NCI-H82 treated with DMSO at 0.1 percent for 48 hours (cell line): ENCODE measurements around the gene HECW1.
"Not testable (repeated sequence)": the region's sequence is repeated elsewhere in the genome, so short reads cannot be mapped to it uniquely, and the experiment has no call there.

Experiments used
- DNase-seq: peaks from one replicate; lab custom pipeline; 2025; ENCODE audit not compliant: unreplicated experiment; lab: John Stamatoyannopoulos, UW

Gene HECW1

DNA sequence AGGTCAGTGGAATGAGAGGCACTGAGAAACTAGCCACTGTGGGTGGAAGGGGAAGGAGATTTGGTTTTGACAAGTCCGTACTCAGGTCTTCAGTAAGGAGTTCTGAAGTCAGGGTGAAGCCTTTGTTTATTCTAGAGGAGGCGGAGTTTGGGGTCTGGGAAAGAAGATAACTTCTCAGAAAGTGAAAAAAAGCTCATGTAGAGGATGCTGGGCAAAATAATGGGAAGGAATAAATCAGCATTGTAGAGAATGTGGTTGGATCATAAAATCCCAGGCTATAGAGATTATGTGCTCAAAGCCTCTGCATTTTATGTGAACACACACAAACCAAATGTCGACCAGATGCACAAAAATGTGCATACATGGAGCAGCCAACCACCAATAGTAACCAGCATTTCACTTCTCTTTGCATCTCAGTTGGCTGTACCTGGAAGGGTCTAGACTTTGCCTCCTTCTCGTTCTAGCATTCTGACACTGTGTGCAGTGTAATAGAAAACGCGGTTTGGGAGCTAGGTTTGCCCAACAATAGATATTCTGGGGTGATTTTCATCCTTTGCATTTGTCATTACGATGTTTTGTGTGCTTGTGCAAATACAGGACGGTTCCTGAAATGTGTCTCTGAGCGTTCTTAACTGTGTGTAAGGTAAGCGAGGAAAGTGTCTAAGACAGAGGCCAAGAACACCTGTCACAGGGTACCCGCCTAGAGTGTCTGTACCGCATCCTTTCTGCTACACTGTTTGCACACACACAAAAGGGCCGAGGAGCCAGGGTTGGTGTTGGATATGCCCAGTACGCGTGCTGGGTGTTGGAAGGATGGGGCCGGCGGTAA is 603 bp upstream of the HECW1 start:
- DNase-seq, result no peak

GRCh38 chr7:43112941-43113621 is 634 bp downstream of the HECW1 start:
- DNase-seq, result no peak

- no peak for DNase-seq
Observed at GRCh38 chr7:43113622-43114457, 1.4 kb downstream of the HECW1 start.

- no peak for DNase-seq
Observed at GRCh38 chr7:43114458-43114780, 2.0 kb downstream of the HECW1 start.

- no peak for DNase-seq
Observed at GRCh38 chr7:43116451-43116850, 4.0 kb downstream of the HECW1 start.

DNA sequence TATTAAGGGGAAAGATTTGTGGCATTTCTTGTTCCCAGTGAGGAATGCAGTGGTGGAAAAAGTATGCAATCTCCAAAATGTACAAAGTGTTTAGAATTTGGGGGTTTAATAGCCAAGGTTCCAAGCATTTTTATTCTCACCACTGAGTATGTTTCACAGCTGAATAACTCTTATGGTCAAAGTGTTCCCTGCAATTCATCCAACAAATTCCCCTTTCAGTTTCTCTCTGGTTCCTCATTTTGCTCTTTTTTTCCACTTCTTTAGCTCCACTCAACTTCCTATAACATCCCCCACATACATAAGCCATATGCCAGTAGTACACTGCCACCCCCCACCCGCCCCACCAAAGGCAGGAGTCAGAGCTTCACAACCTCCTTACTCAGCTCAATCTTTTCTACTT is 4.6 kb downstream of the HECW1 start:
- no peak for DNase-seq

DNA sequence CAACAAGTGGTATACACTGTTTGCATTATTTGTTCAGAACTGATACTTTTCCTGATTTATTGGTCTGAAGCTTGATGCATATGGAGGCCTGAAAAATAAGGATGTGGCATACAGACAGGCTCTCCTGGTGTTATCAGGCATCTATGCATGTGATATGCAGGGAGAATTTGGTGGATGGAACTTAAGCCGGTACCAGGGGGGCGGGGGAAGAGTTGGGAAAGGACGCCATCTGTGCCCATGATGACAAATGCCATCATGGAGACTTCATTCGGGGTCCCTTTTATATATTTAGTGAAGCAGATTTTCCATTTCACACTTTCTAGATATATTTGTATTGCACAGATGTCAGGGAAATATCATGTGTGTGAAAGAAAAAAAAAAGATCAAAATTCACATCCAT is 5.4 kb downstream of the HECW1 start:
- no peak for DNase-seq

DNA sequence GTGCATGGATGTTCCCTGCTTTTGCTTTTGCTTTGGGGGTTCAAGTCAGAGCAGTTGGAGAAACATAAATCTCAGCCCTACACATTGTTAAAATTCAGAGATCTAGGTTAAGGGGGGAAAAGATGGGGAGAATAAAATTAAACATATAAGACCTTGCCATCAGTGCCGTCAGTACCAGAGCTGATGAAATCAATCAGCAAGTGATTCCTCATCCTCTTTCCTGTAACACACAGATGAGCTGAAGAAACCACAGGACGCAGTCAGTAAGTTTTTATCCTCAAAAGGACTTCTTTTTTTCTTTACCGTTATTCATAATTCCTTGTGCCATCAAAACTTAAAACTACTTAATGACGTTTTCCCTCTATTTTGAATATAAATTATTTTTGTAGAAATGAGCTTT is 5.9 kb downstream of the HECW1 start:
- DNase-seq, result no peak

GRCh38 chr7:43119371-43120075 is 7.1 kb downstream of the HECW1 start:
- no peak for DNase-seq

DNA sequence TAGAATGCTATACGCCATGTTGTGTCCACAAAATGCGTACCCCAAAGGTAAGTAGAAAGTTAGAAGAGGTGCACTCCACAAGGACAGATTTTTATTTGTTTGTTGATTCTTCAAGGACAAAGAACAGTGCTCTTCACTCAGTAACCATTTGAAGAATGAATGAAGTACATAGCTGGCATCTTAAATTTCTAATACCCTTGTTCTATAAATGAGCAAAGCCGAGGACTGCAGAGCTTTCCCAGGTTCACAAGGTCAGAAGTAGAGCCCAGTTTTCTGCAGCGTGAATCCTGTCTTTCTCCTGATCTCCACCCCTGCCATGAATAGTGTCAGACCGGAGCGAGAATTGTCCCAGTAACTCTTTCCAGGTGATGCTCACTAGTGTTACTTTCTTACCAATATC is 9.5 kb downstream of the HECW1 start:
- no peak for DNase-seq

DNA sequence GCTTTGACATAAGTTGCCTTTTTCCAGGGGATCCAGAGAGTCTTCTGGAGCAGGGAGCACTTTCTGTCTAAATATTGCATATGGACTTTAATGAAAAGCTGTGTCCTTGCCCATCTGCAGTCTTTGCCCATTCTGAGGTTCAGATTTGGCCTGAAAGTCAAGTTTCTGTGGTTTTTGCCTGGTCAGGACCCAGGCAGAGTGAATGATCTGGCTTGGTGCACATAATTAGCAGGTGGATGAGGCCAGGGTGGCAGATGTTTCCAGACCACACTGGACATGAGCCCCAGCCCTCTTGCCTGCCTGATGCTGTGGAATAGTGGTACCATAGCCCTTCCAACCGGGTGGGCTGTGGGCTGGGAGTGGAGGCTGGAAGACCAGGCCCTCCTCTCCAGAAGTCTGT is 11.0 kb downstream of the HECW1 start:
- no peak for DNase-seq

DNA sequence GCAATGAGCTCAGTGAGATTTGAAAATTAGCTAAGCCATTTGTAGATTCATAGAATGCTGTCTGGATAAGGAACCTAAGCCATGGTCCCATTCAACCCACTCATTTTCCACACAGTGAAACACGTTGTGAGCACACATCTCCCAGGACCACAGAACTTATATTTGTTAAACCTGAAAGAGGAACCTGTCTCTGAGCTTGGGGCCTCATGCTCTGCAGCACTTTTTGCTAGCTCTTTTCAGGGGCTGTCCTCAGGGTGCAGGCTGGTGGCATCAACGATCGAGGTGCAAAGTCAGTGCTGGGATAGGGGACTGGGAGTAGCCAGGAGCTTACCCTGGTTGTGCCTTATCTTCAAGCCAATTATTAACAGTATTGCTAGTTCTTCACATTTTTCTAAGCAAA is 11.9 kb downstream of the HECW1 start:
- no peak for DNase-seq

GRCh38 chr7:43130347-43130746 is 17.9 kb downstream of the HECW1 start:
- DNase-seq, result no peak

GRCh38 chr7:43135129-43135528 is 22.7 kb downstream of the HECW1 start:
- no peak for DNase-seq

- no peak for DNase-seq
Observed at GRCh38 chr7:43136064-43136463, 23.6 kb downstream of the HECW1 start.

DNA sequence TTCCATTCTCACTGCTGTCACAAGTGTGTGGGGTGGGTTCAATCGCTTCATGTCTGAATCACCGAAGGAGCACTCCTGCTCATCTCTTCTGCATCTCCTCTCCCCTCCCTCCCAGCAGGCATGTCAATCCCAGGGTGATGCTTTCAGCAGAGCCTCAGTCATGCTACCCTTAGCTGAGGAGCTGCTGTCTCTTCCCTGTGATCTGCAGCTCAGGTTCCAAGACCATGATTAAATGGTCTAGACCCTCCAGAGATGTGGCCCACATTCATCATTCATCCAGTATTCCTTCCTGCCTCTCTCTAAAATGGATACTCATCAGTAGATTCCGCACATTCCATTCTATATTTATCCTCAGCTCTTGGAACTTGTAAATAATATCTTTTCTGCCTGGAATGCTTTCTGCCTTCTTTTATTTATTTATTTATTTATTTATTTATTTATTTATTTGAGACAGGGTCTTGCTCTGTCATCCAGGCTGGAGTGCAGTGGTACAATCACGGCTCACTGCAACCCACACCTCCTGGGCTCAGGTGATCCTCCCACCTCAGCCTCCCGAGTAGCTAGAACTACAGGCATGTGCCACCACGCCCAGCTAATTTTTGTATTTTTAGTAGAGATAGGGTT is 24.8 kb downstream of the HECW1 start:
- not testable (repeated sequence) for DNase-seq

DNA sequence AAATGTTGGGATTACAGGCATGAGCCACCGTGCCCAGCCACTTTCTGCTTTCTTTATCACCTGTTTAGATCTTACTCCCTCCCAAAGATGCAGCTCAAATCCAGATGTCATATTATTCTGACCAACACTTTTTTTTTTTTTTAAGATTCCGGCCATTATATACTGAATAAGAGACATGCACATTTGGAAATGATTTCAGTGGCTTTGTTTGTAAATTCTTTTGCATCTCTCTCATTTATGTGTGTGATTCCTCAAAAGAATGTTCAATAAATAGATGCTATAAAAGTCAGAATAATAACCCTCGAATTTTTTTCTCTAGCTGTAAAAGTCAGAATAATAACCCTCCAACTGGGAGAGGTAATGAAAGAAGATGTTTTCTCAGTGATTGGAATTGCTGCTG is 25.4 kb downstream of the HECW1 start:
- DNase-seq, result no peak

DNA sequence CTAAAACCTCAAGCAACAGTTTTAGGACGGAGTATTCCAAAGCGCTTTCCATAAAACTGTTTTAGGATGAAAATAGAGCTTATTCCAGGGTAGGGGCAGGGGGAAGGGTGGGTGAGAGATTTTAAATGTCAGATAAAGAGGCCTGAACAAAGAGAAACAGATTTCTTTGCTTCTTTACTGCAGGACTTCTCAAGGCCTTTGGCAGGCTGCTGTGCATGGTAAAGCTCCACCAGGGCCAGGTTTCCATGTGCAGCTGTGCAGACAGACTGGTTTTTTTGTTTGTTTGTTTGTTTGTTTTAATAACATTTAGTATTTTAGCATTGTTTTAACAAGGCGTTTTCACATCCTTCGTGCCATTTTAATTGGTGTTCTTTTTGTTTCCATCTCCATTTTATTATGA is 26.3 kb downstream of the HECW1 start:
- DNase-seq, result no peak

GRCh38 chr7:43139137-43139536 is 26.7 kb downstream of the HECW1 start:
- no peak for DNase-seq

GRCh38 chr7:43140186-43140585 is 27.7 kb downstream of the HECW1 start:
- DNase-seq, result no peak

GRCh38 chr7:43141091-43141490 is 28.6 kb downstream of the HECW1 start:
- DNase-seq, result no peak
